ENCODE results near the gene PAIP2. TPM values are rescaled to one million over a fixed set of nuclear protein-coding genes. Genes with fewer than 3 reads are reported as not detected.

The PAIP2 gene
- total RNA-seq, 1 donor from 2014 or later, result 79.7 TPM

DNA sequence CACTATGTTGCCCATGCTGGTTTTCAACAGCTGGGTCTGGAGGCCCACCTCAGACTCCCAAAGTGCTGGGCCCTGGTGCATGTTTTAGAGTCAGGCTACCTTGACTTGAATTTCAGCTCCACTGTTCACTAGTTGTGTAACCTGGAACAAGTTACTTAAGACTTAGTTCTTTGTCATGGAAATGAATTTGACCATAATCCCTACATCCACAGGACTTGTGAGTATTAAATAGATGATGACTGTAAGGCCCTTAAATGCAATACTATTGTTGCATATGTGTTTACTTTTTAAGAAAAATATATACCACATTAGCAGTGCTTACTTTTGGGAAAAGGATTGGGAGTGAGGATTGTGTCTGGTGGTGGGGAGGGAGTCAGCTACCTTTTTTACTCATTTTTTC lies 16.4 kb downstream of the PAIP2 start:
- H3K27me3 Mint-ChIP-seq, result no peaks in the 10 kb centered on the region
- peaks cover 39% of the 10 kb centered on the region for H3K36me3 Mint-ChIP-seq (ENCODE audit: low read depth)
- CTCF ChIA-PET, result interaction anchor here (0.9 kb wide), 1 partner anchor 14 kb away, joined by 3 read pairs; no protein-coding TSS in a partner anchor
- H3K4me1 Mint-ChIP-seq, result peaks cover 22% of the 10 kb centered on the region
- DNase-seq, result no peak
- no peaks in the 10 kb centered on the region for H3K9me3 Mint-ChIP-seq
- no peak overlapping the region for H3K27ac Mint-ChIP-seq
- intact Hi-C loops (cut with micrococcal nuclease), result no loop called here
- no peak for TF ChIP-seq CTCF (IDR thresholded peaks at IDR 0.05)
- ATAC-seq (ENCODE audit: low read depth), result no peak
- H3K4me3 Mint-ChIP-seq, result no peak overlapping the region
- POLR2A ChIA-PET, result interaction anchor here (1.4 kb wide), 1 partner anchor 16 kb away, joined by 3 read pairs; no protein-coding TSS in a partner anchor

DNA sequence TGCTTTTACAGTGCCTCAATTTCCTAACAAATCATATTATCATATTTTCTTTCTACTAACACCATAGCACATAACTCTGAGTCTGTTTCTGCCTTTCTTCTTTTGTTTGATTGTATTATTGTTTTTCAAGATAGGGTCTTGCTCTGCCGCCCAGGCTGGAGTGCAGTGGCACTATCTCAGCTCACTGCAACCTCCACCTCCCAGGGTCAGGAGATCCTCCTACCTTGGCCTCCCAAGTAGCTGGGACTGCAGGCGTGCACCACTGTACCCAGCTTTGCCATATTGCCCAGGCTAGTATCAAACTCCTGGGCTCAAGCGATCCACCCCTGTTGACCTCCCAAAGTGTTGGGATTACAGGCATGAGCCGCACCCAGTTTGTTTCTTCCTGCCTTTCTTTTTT lies 18.7 kb downstream of the PAIP2 start:
- Mint-ChIP-seq H3K27me3 (no peaks in the 10 kb centered on the region), H3K9me3 (no peaks in the 10 kb centered on the region), H3K36me3 (ENCODE audit: low read depth) (peaks cover 44% of the 10 kb centered on the region), H3K4me1 (peaks cover 14% of the 10 kb centered on the region), H3K27ac (no peak overlapping the region), H3K4me3 (no peak overlapping the region)
- ChIA-PET POLR2A (interaction anchor here (0.6 to 0.7 kb wide), 2 partner anchors 83 to 1648 kb away, joined by 4 to 6 read pairs; no protein-coding TSS in a partner anchor), CTCF (no interaction called here)
- intact Hi-C loops (cut with micrococcal nuclease), result no loop called here
- TF ChIP-seq CTCF (IDR thresholded peaks at IDR 0.05), result no peak
- DNase-seq (no peak), ATAC-seq (ENCODE audit: low read depth) (no peak)

DNA sequence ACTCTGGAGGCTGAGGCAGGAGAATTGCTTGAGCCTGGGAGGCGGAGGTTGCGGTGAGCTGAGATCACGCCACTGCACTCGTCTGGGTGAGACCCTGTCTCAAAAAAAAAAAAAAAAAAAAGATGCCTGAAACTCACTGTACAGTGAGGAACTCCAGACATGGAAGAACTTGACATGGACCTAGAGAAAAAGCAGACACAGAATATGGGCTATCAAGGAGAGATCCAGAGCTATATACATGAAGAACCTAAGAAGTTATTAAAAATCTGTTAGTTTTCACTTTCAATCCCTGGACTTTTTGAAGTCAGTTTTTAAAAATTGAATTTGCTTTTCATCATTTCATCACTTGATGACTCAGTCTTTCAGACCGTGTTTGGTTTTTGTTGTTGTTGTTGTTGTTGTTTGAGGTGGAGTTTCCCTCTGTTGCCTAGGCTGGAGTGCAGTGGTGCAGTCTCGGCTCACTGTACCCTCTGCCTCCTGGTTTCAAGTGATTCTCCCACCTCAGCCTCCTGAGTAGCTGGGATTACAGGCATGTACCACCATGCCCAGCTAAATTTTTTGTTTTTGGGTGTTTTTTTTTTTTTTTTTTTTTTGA lies 20.3 kb downstream of the PAIP2 start:
- no peak overlapping the region for H3K27ac Mint-ChIP-seq
- H3K27me3 Mint-ChIP-seq, result no peaks in the 10 kb centered on the region
- TF ChIP-seq CTCF (IDR thresholded peaks at IDR 0.05), result no peak
- H3K4me1 Mint-ChIP-seq, result peaks cover 10% of the 10 kb centered on the region
- DNase-seq, result no peak
- no peak for ATAC-seq (ENCODE audit: low read depth)
- ChIA-PET CTCF (no interaction called here), POLR2A (interaction anchor here (0.6 to 0.7 kb wide), 3 partner anchors 26 to 88 kb away, joined by 7 to 8 read pairs (median 7); partner anchors contain the start of gene SPATA24)
- no peak overlapping the region for H3K4me3 Mint-ChIP-seq
- intact Hi-C loops (cut with micrococcal nuclease), result no loop called here
- H3K36me3 Mint-ChIP-seq (ENCODE audit: low read depth), result peaks cover 54% of the 10 kb centered on the region
- H3K9me3 Mint-ChIP-seq, result no peaks in the 10 kb centered on the region

- H3K27ac Mint-ChIP-seq, result no peak overlapping the region
- POLR2A ChIA-PET, result interaction anchor here (0.5 to 1.2 kb wide), 2 partner anchors 13 to 22 kb away, joined by 3 read pairs; no protein-coding TSS in a partner anchor
- H3K9me3 Mint-ChIP-seq, result no peaks in the 10 kb centered on the region
- H3K4me3 Mint-ChIP-seq, result no peak overlapping the region
- peaks cover 2% of the 10 kb centered on the region for H3K4me1 Mint-ChIP-seq
- intact Hi-C loops (cut with micrococcal nuclease), result no loop called here
- DNase-seq (no peak), ATAC-seq (ENCODE audit: low read depth) (no peak)
- CTCF ChIA-PET, result interaction anchor here (1.0 kb wide), 1 partner anchor 10 kb away, joined by 3 read pairs; no protein-coding TSS in a partner anchor
- no peak for TF ChIP-seq CTCF (IDR thresholded peaks at IDR 0.05)
- H3K27me3 Mint-ChIP-seq, result no peaks in the 10 kb centered on the region
- peaks cover 48% of the 10 kb centered on the region for H3K36me3 Mint-ChIP-seq (ENCODE audit: low read depth)
These were observed 22.3 kb downstream of the PAIP2 start for GRCh38 chr5:139363937-139364336.

- peaks cover 2% of the 10 kb centered on the region for H3K4me1 Mint-ChIP-seq
These were observed 22.8 kb downstream of the PAIP2 start for GRCh38 chr5:139364466-139364865.

More at GRCh38 chr5:139364466-139364865, 22.8 kb downstream of the PAIP2 start:
- Mint-ChIP-seq H3K9me3 (no peaks in the 10 kb centered on the region), H3K27me3 (no peaks in the 10 kb centered on the region), H3K36me3 (ENCODE audit: low read depth) (peaks cover 51% of the 10 kb centered on the region), H3K27ac (no peak overlapping the region), H3K4me3 (no peak overlapping the region)
- POLR2A ChIA-PET, result interaction anchor here (1.2 kb wide), 1 partner anchor 22 kb away, joined by 3 read pairs; no protein-coding TSS in a partner anchor
- intact Hi-C loops (cut with micrococcal nuclease), result no loop called here
- ATAC-seq (ENCODE audit: low read depth) (no peak), DNase-seq (no peak)
- TF ChIP-seq CTCF (IDR thresholded peaks at IDR 0.05), result no peak
- CTCF ChIA-PET, result interaction anchor here (1.0 kb wide), 1 partner anchor 10 kb away, joined by 3 read pairs; no protein-coding TSS in a partner anchor

Measured in activated B cell treated with CpG ODN at 0.5 μM for 24 hours (primary cell).